NOMO-1 treated with dmso at 0.1 percent for 144 hours (cell line): ENCODE data around the gene NDUFA7.
"Not testable (repeated sequence)": the region's sequence is repeated elsewhere in the genome, so short reads cannot be mapped to it uniquely, and the experiment has no call there.

Experiments used
- DNase-seq: peaks from one replicate; lab custom pipeline; 2025; ENCODE audit not compliant: unreplicated experiment; lab: John Stamatoyannopoulos, UW

NDUFA7 gene

DNA sequence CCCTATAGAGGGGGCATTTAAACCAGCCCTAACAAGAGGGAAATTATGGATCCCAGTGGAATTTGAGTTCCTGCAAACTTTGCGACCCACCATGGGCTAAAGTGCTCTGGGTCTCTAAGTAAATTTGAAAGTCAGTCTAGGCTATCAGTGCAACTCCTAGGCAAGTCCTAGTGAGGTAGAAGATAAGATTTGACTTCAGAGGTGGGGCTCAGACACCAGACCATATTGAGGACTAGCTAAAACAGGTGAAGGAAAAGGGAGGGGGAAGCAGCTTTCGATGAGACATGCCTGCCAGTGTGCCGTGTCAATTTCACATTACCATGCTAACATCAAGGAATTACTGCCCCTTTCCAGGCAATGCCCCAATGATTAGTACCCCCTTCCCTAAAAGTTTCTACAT is 51.5 kb downstream of the NDUFA7 start:
- no peak for DNase-seq

GRCh38 chr19:8265872-8266271 is 55.3 kb downstream of the NDUFA7 start:
- no peak for DNase-seq

DNA sequence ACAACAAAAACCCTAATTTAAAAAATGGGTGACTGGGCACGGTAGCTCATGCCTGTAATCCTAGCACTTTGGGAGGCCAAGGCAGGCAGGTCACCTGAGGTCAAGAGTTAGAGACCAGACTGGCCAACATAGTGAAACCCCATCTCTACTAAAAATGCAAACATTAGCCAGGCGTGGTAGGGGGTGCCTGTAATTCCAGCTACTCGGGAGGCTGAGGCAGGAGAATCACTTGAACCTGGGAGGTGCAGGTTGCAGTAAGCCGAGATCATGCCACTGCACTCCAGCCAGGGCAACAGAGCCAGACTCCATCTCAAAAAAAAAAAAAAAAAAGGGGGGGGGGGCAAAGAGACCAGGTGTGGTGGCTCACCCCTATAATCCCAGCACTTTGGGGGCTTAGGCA is 56.9 kb downstream of the NDUFA7 start:
- not testable (repeated sequence) for DNase-seq

DNA sequence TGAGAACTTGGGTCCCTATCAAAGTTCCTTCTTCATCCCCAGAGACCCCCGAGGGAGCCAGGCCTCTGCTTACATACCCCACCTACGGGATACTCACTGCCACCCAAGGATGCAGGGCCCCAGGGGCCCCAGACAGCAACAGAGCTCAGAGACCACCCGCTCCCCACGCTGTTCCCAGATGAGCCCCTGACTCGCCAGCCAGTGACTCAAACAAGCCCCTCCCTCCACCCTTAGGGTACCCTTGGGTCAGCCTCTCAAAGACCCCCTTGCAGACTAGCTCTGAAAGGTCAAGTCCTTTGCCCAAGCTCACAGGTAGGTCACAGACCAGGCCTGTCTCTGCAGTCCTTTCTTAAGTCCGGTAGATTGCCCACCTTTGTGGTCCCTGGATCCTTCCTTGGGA is 58.7 kb downstream of the NDUFA7 start:
- no peak for DNase-seq

- DNase-seq = no peak
Measured at GRCh38 chr19:8261881-8262280, 59.3 kb downstream of the NDUFA7 start.

DNA sequence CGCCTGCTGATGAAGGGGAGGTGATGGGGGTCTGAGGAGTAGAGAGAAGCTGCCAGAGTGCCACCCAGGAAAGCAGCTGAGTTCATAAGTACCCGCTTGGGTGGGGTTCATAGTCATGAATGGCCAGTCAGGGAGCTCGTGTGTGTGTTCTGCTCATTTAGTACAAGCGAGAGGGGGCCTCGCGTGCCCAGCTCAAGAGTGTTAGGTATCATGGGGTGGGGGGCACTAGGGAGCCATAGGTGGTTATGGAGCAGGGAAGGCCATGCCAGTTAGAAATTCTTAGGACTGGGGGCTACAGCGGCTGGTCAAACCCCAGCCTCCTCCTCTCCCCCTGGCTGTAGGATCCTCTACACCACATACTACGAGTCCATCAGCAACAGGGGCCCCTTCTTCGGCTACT is 59.8 kb downstream of the NDUFA7 start:
- DNase-seq = no peak
